ENCODE data around the gene RYR2.
"Not testable (repeated sequence)": the region's sequence is repeated elsewhere in the genome, so short reads cannot be mapped to it uniquely, and the experiment has no call there.

RYR2 gene

DNA sequence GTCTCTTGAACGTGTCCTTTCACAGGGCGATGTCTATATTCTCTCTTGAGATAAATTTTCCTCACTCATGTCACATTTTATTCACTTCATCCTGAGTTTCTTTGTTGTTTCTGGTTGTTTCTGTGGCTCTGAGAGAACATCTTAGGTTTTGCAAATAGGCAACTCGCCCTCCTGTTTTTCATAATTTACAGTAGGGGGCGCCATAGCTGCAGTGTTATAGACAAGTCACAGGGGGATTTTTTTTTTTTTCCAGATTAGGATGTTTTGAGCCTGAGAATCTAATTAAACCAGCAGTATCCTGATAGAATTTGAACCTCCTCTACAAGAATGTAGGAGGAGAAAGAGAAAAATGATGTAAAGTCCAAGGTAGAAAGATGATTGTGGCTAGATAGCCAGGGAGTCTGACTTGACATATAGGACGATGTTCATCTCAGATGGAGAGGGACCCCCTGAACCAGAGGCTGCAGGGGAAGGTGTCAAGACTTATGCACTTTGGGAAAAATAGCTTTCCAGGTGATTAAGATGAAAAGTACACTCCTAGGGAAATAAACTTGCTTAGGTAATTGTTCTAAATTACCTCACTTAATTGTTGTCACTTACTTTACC is 772.4 kb downstream of the RYR2 start:
- no peaks in the 10 kb centered on the region for H3K9me3 ChIP-seq (ENCODE audit: insufficient read depth, low read depth, low read length)
- 0 out of 2 replicates have a peak, but pooled peaks cover 3% of the 10 kb centered on the region for H3K4me1 ChIP-seq (ENCODE audit: insufficient read depth, low read length)
- no peak overlapping the region for H3K9ac ChIP-seq (ENCODE audit: low read depth, low read length)
- no peak overlapping the region for H3K4me3 ChIP-seq (ENCODE audit: low read length)
- H3K36me3 ChIP-seq (ENCODE audit: insufficient read depth, low read depth, low read length): no peaks in the 10 kb centered on the region
- no peaks in the 10 kb centered on the region for H3K27me3 ChIP-seq (ENCODE audit: insufficient read depth, low read length)
- no peak overlapping the region for H3K27ac ChIP-seq (ENCODE audit: low read length)

DNA sequence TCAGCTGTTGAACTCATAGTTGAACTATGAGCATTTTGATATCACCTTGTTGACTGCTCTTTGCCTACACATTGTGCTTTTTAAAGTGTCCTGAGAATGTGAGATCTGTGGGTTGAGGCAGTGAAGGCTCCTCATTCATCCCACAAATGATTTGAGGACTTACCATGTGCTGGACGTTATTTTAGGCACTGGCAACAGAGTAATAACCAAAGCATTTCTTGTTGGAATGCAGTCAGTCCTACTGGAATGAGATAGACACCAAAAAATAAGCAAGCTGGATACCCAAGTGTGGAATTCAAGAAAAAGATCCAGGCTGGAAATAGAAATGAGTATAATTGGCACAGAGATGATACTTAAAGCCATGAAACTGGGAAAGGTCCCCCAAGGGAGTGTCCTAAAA is 775.3 kb downstream of the RYR2 start:
- Histone ChIP-seq H3K27ac (ENCODE audit: low read length) (no peak overlapping the region), H3K9me3 (ENCODE audit: insufficient read depth, low read depth, low read length) (no peaks in the 10 kb centered on the region), H3K27me3 (ENCODE audit: insufficient read depth, low read length) (no peaks in the 10 kb centered on the region), H3K36me3 (ENCODE audit: insufficient read depth, low read depth, low read length) (no peaks in the 10 kb centered on the region), H3K4me1 (ENCODE audit: insufficient read depth, low read length) (0 out of 2 replicates have a peak, but pooled peaks cover 3% of the 10 kb centered on the region), H3K4me3 (ENCODE audit: low read length) (no peak overlapping the region), H3K9ac (ENCODE audit: low read depth, low read length) (no peak overlapping the region)

DNA sequence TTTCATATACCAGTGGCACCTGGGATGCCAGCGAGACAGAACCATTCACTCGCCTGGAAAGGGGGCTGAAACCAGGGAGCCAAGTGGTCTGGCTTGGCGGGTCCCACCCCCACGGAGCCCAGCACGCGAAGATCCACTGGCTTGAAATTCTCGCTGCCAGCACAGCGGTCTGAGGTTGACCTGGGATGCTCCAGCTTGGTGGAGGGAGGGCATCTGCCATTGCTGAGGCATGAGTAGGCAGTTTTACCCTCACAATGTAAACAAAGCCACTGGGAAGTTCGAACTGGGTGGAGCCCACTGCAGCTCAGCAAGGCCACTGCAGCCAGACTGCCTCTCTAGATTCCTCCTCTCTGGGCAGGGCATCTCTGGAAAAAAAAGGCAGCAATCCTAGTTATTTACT is 778.6 kb downstream of the RYR2 start:
- H3K9me3 ChIP-seq (ENCODE audit: insufficient read depth, low read depth, low read length); H3K36me3 ChIP-seq (ENCODE audit: insufficient read depth, low read depth, low read length); H3K4me3 ChIP-seq (ENCODE audit: low read length); H3K9ac ChIP-seq (ENCODE audit: low read depth, low read length); H3K27me3 ChIP-seq (ENCODE audit: insufficient read depth, low read length); H3K4me1 ChIP-seq (ENCODE audit: insufficient read depth, low read length); H3K27ac ChIP-seq (ENCODE audit: low read length): not testable (repeated sequence)

DNA sequence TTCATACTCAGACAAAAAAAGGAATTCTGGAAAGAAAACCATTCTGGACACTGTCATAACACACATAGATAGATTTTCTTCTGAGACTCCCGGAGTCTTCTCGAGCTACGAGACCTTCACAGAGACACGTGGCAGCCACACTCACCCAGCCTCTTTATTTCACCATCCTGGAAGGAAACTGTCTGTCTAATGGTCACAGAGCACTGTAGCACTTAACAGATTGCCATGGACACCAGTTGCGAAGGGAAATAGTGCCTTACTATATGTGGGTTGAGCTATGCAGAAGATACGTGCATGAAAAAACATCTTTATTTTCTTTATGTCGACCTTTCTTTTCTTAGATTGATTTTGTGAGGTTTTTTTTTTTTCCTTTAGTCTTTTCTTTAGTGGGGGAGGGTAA is 790.9 kb downstream of the RYR2 start:
- Histone ChIP-seq H3K9me3 (ENCODE audit: insufficient read depth, low read depth, low read length) (no peaks in the 10 kb centered on the region), H3K4me1 (ENCODE audit: insufficient read depth, low read length) (peaks cover 18% of the 10 kb centered on the region; the same call in 1 of the 2 replicates), H3K27ac (ENCODE audit: low read length) (no peak overlapping the region), H3K9ac (ENCODE audit: low read depth, low read length) (peak overlapping the region; percentile 2; the same call in 1 of the 2 replicates), H3K36me3 (ENCODE audit: insufficient read depth, low read depth, low read length) (no peaks in the 10 kb centered on the region), H3K27me3 (ENCODE audit: insufficient read depth, low read length) (no peaks in the 10 kb centered on the region), H3K4me3 (ENCODE audit: low read length) (no peak overlapping the region)

DNA sequence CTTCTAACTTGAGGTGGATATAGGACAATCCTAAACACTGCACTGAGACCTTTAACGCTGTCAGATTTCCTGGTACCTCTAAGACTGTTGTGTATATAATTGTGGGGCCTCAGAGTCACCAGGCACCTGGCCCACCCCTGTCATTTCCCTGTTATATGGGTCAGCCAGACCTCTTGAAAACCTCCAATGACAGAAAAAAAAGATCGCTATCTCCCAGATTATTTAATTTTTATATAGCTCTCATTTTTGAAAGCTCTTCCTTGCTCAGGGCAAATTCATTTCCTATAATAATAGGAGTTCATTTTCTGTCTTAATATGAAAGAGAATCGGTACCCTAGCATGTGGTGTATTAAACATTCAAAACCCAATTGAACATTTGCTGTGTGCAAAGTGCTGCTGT is 792.1 kb downstream of the RYR2 start:
- no peak overlapping the region for H3K4me3 ChIP-seq (ENCODE audit: low read length)
- no peaks in the 10 kb centered on the region for H3K36me3 ChIP-seq (ENCODE audit: insufficient read depth, low read depth, low read length)
- no peaks in the 10 kb centered on the region for H3K27me3 ChIP-seq (ENCODE audit: insufficient read depth, low read length)
- H3K4me1 ChIP-seq (ENCODE audit: insufficient read depth, low read length): peaks cover 18% of the 10 kb centered on the region; the same call in 1 of the 2 replicates
- no peak overlapping the region for H3K9ac ChIP-seq (ENCODE audit: low read depth, low read length)
- no peaks in the 10 kb centered on the region; the same call in 1 of the 2 replicates for H3K9me3 ChIP-seq (ENCODE audit: insufficient read depth, low read depth, low read length)
- no peak overlapping the region for H3K27ac ChIP-seq (ENCODE audit: low read length)

GRCh38 chr1:237834461-237834860 is 792.5 kb downstream of the RYR2 start:
- no peak overlapping the region for H3K4me3 ChIP-seq (ENCODE audit: low read length)

GRCh38 chr1:237838320-237838719 is 796.3 kb downstream of the RYR2 start:
- Histone ChIP-seq H3K27ac (ENCODE audit: low read length) (no peak overlapping the region), H3K27me3 (ENCODE audit: insufficient read depth, low read length) (no peaks in the 10 kb centered on the region), H3K9ac (ENCODE audit: low read depth, low read length) (no peak overlapping the region), H3K36me3 (ENCODE audit: insufficient read depth, low read depth, low read length) (no peaks in the 10 kb centered on the region), H3K4me3 (ENCODE audit: low read length) (no peak overlapping the region), H3K9me3 (ENCODE audit: insufficient read depth, low read depth, low read length) (no peaks in the 10 kb centered on the region; the same call in 1 of the 2 replicates), H3K4me1 (ENCODE audit: insufficient read depth, low read length) (peaks cover 10% of the 10 kb centered on the region; the same call in 1 of the 2 replicates)

More at GRCh38 chr1:237834461-237834860, 792.5 kb downstream of the RYR2 start:
- Histone ChIP-seq H3K36me3 (ENCODE audit: insufficient read depth, low read depth, low read length) (no peaks in the 10 kb centered on the region), H3K27ac (ENCODE audit: low read length) (no peak overlapping the region), H3K9ac (ENCODE audit: low read depth, low read length) (no peak overlapping the region), H3K9me3 (ENCODE audit: insufficient read depth, low read depth, low read length) (no peaks in the 10 kb centered on the region; the same call in 1 of the 2 replicates), H3K27me3 (ENCODE audit: insufficient read depth, low read length) (no peaks in the 10 kb centered on the region), H3K4me1 (ENCODE audit: insufficient read depth, low read length) (peaks cover 18% of the 10 kb centered on the region; the same call in 1 of the 2 replicates)

- H3K4me3 ChIP-seq (ENCODE audit: low read length): no peak overlapping the region
- H3K9me3 ChIP-seq (ENCODE audit: insufficient read depth, low read depth, low read length): no peaks in the 10 kb centered on the region; the same call in 1 of the 2 replicates
- H3K9ac ChIP-seq (ENCODE audit: low read depth, low read length): no peak overlapping the region
- H3K27me3 ChIP-seq (ENCODE audit: insufficient read depth, low read length): no peaks in the 10 kb centered on the region
- no peak overlapping the region for H3K27ac ChIP-seq (ENCODE audit: low read length)
- H3K36me3 ChIP-seq (ENCODE audit: insufficient read depth, low read depth, low read length): no peaks in the 10 kb centered on the region
- H3K4me1 ChIP-seq (ENCODE audit: insufficient read depth, low read length): peaks cover 3% of the 10 kb centered on the region; the same call in 1 of the 2 replicates
Observed at GRCh38 chr1:237838904-237839534, 797.0 kb downstream of the RYR2 start.

- Histone ChIP-seq H3K4me1 (ENCODE audit: insufficient read depth, low read length) (no peaks in the 10 kb centered on the region), H3K36me3 (ENCODE audit: insufficient read depth, low read depth, low read length) (no peaks in the 10 kb centered on the region), H3K4me3 (ENCODE audit: low read length) (no peak overlapping the region), H3K9me3 (ENCODE audit: insufficient read depth, low read depth, low read length) (no peaks in the 10 kb centered on the region; the same call in 1 of the 2 replicates), H3K9ac (ENCODE audit: low read depth, low read length) (no peak overlapping the region), H3K27ac (ENCODE audit: low read length) (no peak overlapping the region), H3K27me3 (ENCODE audit: insufficient read depth, low read length) (no peaks in the 10 kb centered on the region)
Observed at GRCh38 chr1:237841485-237841884, 799.5 kb downstream of the RYR2 start.

DNA sequence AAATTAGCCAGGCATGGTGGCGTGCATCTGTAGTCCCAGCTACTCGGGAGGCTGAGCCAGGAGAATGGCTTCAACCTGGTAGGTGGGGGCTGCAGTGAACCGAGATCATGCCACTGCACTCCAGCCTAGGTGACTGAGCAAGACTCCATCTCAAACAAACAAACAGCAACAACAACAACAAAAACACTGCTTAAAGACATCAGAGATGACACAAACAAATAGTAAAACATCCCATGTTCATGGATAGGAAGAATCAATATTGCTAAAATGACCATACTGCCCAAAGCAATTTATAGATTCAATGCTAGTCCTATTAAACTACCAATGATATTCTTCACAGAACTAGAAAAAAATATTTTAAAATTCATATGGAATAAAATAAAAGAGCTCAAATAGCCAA is 801.5 kb downstream of the RYR2 start:
- not testable (repeated sequence) for H3K27me3 ChIP-seq (ENCODE audit: insufficient read depth, low read length); H3K36me3 ChIP-seq (ENCODE audit: insufficient read depth, low read depth, low read length); H3K9me3 ChIP-seq (ENCODE audit: insufficient read depth, low read depth, low read length); H3K27ac ChIP-seq (ENCODE audit: low read length); H3K4me3 ChIP-seq (ENCODE audit: low read length); H3K9ac ChIP-seq (ENCODE audit: low read depth, low read length); H3K4me1 ChIP-seq (ENCODE audit: insufficient read depth, low read length)

DNA sequence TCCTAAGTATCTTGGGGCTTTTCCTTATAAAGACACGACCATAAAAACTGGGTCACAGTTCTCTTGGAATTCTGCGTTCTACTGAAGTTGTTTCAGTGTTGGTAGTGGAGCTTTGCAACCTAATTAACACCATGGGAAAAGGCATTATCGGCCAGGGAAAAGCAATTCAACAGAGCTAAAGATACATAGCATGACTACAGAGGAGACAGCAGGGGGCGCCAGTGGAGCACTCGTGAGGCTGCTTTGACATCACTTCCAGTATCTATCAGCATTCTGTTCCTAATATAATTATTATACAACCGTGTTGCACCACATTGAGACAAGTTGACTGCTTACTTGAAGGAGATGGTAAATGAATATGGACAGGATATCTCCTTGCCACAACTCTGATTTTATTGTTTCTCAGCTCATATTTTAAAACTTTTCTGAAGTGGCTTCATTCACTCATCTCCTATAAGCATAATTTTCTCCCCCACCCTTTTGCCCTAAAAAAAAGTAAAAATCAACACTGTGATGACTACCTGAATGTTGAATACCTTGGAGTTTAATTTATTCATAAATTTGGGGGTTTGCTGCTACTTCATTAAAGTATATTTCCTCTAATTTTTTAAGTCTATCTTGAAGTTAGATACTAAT is 809.3 kb downstream of the RYR2 start:
- Histone ChIP-seq H3K4me3 (ENCODE audit: low read length) (no peak overlapping the region), H3K27ac (ENCODE audit: low read length) (no peak overlapping the region), H3K9ac (ENCODE audit: low read depth, low read length) (no peak overlapping the region), H3K27me3 (ENCODE audit: insufficient read depth, low read length) (no peaks in the 10 kb centered on the region), H3K36me3 (ENCODE audit: insufficient read depth, low read depth, low read length) (no peaks in the 10 kb centered on the region), H3K9me3 (ENCODE audit: insufficient read depth, low read depth, low read length) (no peaks in the 10 kb centered on the region; the same call in 1 of the 2 replicates), H3K4me1 (ENCODE audit: insufficient read depth, low read length) (no peaks in the 10 kb centered on the region)

GRCh38 chr1:237852342-237852741 is 810.4 kb downstream of the RYR2 start:
- Histone ChIP-seq H3K9me3 (ENCODE audit: insufficient read depth, low read depth, low read length) (no peaks in the 10 kb centered on the region; the same call in 1 of the 2 replicates), H3K4me3 (ENCODE audit: low read length) (no peak overlapping the region), H3K27me3 (ENCODE audit: insufficient read depth, low read length) (no peaks in the 10 kb centered on the region), H3K9ac (ENCODE audit: low read depth, low read length) (no peak overlapping the region), H3K4me1 (ENCODE audit: insufficient read depth, low read length) (no peaks in the 10 kb centered on the region), H3K36me3 (ENCODE audit: insufficient read depth, low read depth, low read length) (no peaks in the 10 kb centered on the region), H3K27ac (ENCODE audit: low read length) (no peak overlapping the region)
